Heart left ventricle (tissue), 13 donors: ENCODE data around the gene ROBO1.

Experiments used
- POLR2A ChIP-seq, 2 donors: fragments of 450-650 bp; IDR thresholded peaks; one replicate each; pipeline ENCODE4 v1.6.1; 2017; ENCODE audit warnings: antibody characterized with exemption in 2 of 2, mild to moderate bottlenecking in 2 of 2, moderate library complexity in 2 of 2
- TF ChIP-seq, protein P1 (sequence below), 12 donors: fragments of 200-600 bp; sonication (generic) in 4 of 12; IDR thresholded peaks; one replicate each; pipeline versions ENCODE4 v1.5.0 to v1.8.0; 2018 to 2022; ENCODE audit warnings: antibody characterized with exemption in 12 of 12, mild to moderate bottlenecking in 5 of 12
- donor health status: ischemic (EF 13 %, LVEDD 7.1; RV severe dilation, severe dysfunction).
- donor health status: DM: no; HTN: yes; CAD: no.
- donor health status: DM: no; HTN: no; CAD: no.
- donor health status: ischemic (EF 25% LVEDD 6.9; RV normal size, moderate dysfunction).
- donor health status: ischemic (EF 25% LVEDD 5.7; RV mildly dilated, moderate dysfunction).
- donor health status: ischemic (EF 35%, LVEDD 5.7; RV mildly dilated, moderate dysfunction).
- donor health status: nonischemic (EF 11% LVEDD 7.7; RV severe dilation, severe dysfunction).
- donor health status: DM: yes; HTN: yes; CAD: no.
- donor health status: PGD.
- donor health status: ischemic (EF 29% LVEDD 5.4; RV normal size, mild dysfunction).
- donor health status: nonischemic (EF 23%, LVEDD 6.1; RV moderate dilation, normal function).

DNA sequence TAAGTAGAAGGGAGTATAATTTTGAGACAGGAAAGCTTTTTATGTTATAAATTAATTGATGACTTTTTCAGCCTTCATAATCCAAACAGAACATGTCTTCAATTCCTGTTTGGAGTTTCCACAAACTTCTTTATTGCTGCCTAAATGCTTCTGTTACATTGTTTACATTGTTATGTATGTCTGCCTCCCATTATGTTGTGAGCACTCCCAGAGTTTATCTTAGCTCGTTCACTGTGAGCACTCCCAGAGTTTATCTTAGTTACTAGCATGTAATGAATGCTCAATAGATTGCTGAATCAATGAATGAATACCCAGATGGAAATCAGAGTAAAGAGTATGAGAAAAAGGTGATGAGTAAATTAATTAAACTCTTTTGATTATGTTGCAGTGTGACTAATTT lies 1178.0 kb downstream of the ROBO1 start:
- TF ChIP-seq, protein P1, sequence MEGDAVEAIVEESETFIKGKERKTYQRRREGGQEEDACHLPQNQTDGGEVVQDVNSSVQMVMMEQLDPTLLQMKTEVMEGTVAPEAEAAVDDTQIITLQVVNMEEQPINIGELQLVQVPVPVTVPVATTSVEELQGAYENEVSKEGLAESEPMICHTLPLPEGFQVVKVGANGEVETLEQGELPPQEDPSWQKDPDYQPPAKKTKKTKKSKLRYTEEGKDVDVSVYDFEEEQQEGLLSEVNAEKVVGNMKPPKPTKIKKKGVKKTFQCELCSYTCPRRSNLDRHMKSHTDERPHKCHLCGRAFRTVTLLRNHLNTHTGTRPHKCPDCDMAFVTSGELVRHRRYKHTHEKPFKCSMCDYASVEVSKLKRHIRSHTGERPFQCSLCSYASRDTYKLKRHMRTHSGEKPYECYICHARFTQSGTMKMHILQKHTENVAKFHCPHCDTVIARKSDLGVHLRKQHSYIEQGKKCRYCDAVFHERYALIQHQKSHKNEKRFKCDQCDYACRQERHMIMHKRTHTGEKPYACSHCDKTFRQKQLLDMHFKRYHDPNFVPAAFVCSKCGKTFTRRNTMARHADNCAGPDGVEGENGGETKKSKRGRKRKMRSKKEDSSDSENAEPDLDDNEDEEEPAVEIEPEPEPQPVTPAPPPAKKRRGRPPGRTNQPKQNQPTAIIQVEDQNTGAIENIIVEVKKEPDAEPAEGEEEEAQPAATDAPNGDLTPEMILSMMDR (IDR thresholded peaks at IDR 0.05) = no peak
- no peak for TF ChIP-seq POLR2A (IDR thresholded peaks at IDR 0.05)
